RPMI8226 (cell line): ENCODE results near the gene GBE1.

Experiments used
- DNase-seq: peaks from one replicate; pipeline ENCODE4 v3.0.0-alpha.2; 2015

The GBE1 gene

DNA sequence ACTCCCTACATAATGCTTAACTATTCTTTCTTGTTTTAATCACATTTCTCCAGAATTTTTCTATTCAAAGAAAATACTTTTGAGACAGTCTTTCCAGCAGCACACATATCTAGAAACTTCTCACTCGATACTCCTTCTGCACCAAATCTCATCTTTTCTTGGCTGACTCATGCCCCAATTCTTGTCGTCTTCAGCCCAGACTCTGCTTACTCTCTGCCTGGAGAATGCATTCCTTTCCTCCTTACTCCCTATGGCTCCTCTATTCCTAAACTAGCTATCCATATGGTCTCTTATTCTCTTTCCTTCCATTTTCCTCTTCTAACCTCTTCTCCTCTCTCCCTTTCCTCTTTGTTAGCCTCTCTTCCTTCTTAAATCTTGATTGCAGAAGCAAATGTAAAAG is 158.7 kb downstream of the GBE1 start:
- no peak for DNase-seq

DNA sequence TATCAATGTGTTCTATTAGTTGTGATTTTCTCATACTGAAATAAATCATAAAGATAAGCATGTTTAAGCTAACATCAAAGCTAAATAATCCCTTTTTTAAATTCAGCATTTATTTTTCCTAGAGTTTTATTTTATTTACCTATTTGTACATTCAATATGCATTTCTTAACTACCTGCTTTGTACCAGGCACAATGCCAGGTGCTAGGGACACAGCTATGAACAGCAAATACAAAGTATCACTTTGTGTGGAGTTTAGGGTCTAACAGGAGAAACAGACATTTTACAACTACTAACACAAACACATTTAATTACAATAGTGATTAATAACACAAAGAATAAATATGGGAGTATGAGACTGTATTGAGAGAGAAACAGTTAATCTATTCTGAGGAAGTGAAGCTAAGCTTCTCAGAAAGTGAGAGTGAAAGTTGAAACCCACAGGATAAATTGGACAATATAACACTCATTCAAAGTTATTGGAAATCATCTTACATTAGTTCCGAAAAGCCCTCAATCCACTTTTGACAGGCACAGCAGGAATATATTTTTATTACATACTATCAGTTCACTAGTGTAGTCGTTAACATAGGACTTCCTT is 159.6 kb downstream of the GBE1 start:
- no peak for DNase-seq

DNA sequence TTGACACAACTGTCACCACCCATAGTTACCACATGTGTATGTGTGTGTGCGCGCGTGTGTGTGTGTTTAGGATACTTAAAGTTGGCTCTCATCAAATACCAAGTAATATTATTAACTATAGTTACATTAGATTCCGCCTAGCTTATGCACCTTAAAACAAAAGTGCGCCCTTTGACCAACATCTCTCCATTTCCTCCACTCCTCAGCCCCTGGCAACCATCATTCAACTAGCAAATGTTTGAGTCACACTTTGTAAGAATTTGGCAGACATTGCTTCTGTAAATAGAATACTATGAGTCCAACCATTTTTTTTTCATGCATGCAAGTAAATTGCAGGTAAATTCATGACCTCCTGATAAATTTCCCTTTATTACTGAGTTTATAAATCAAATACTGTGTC is 169.3 kb downstream of the GBE1 start:
- no peak for DNase-seq

DNA sequence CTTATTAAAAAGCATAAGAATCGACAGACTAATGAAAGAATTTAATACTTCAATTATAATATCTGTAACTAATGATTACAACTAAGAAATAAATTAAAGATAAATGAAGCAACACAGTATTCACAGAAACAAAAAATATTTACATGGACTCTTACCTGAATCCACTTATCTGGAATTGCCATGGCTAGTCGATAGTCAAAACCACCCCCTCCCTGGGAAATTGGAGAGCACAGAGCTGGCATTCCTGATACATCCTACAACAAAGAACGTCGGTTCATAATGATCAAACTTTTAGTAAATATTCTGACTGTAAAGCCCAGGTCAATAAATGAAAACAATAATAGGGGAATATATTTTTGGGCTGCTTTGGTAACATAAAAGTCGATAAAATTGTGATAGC is 175.5 kb downstream of the GBE1 start:
- DNase-seq = no peak

DNA sequence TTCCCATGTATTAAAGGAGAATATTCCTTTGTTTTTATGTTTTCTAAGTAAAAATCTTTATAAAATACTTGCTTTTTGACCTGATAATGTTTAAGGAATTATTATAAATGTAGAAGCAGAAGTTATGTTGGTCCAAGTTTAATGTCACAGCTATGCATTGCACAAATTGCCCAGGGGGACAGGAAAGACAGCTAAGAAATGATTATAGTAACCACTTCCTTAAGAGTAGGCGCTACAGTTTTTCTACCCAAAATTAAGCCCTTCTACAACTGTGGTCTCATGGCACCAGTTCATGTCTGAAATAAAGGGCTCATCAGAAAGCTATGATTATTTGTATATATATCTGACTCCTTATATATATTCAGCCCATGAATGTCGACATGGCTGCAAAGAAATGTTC is 176.4 kb downstream of the GBE1 start:
- no peak for DNase-seq

DNA sequence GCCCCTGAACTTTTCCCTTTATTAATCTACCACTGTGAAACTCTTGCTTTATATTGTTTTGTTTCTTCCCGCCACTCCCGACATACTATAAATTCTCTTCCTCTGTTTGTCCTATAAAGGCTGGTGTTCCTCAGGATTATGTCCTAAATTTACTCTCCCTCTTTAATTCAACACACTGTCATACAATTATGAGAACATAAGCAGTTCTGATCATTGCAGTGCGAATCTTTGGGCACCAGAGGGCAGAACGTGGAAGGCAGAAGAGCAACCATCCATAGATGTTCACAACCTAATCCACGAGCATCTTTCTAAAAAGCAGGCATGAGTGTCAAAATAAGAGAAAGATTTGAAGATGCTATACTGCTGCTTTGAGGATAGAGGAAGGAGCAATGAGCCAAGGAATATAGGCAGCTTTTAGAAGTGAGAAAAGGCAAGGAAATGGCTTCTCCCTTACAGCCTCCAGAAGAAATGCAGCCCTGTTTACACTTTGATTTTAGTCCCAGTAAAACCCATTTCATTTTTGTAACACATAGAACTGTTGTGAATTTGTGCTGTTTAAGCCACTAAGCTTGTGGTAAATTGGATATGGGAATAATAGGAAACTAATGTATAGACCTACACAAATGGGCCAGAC is 179.4 kb downstream of the GBE1 start:
- peak; percentile 39 for DNase-seq

DNA sequence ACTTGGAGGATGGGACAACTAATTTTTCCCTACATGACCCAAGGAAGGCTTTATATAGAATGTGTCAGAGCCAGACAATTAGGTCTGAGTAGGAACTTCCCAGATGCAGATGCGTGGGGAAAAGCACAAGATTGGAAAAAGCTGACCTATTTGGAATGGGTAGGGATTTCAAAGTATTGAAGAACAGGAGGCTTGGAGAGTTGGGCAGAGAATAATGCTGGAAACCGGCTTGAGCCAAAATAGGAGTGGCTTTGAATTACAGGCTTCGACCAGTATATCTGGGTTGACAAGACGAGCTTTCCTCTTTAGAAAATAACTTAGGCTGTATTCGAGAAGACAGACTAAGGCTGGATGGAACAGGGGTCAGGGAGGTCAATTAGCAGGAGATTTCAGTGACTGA is 181.1 kb downstream of the GBE1 start:
- DNase-seq = no peak

DNA sequence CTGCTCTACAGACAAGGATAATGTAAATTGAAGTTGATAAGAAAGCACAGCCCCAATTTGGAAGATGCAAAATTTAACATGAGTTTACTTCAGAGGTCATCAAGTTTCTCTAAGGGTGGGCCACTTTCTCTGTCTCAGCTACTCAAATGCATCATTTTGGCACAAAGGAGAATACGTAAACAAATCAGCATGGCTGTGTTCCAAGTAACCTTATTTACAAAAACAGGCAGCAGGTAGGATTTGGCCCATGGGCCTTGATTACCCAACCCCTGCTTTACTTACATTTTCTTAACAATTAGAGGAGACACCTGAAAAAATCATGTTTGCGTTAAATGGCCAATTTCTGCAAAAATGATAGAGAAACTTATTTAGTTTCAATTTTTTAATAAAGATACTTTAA is 181.7 kb downstream of the GBE1 start:
- DNase-seq = no peak

DNA sequence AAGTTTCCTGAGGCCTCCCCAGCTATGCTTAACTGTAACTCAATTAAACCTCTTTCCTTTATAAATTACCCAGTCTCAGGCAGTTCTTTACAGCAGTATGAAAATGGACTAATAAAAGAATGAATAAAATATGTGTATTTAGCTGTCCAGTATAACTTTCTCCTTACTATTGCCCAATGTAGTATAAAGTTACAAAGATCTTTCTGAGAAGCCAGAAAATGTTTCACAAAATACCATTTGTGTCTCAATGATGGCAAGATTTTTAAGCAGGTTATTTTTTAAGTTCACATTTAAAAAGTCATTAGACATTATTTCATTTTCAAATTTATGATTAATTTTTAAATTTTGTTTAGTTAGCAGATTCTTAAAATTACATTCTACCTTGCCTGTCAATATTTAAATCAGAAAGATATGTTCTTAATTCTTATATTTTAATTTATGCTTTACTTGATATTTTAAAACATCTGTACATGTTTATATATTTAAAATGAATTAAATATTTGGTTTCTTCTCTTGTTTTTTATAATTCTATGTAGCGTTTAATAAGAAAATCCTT is 189.2 kb downstream of the GBE1 start:
- DNase-seq = no peak

DNA sequence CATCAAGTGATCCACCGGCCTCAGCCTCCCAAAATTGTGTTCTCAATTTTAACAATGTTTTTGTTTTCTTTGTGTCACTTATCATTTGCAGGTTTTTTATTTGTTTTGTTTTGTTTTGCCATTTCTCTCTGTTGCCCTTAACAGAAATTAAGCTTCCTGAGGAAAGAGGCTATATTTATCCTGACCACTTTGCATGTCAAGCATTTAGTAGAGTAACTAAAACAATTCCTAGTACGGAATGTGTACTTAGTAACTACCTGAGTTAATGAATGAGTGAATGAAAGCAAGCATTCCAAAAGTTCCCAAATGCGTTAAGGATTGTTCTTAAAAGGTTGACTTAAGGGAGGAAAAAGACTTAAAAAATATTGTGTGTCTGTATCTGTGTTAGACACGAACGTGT is 193.1 kb downstream of the GBE1 start:
- no peak for DNase-seq

DNA sequence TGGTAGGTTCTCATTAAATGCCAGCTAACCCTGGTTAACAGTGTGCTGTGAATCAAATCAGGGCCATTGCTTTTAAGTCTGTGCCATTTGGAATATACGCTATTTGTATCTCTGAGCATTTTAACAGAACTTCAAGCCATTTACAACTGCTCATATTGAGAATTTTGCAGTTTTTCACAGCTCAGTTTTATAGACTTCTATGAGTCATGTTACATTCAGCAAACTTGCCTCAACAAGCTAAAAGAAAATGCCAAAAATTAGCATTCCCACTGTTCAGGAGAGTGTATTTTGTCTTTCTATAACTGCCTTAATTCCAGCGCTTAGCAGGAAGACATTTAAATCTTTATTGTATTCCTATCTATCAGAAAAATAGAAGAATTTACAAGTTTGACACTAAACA is 196.4 kb downstream of the GBE1 start:
- DNase-seq = no peak

DNA sequence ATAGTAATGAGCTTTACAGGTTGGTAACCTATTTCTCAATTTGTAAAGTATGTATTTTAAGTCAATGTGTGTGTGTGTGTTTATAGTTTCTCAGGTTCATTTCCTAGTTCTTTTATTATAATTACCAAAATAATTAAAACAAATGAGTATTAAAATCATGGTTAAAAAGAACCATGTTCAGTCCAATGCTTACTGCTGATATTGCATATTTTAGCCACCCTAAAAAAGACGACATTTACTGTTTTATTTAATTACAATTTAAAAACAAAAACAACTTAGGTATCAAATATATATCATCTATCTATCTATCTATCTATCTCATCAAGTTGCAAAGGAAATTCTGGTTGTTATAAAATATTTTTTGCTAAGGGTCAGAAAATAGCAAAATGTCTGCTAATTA is 203.3 kb downstream of the GBE1 start:
- DNase-seq = no peak

DNA sequence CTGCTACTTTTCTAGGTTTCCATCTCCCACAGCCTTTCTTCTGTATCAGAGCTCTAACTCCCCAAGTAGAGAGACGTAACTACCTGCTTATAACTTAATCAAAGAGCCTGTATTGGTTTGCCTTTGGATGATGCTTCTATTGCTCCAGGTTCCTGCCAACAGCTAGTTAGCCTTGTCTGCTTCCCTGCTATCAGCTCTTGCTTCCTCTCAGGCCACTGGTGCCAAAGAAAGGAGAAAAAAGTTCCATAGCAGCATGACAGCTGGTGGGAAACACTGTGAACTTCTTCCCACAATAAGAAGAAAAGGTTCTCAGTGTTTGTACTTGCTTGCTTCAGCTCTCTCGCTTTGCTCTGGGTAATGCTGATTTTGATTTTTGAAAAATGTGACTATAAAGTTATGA is 206.6 kb downstream of the GBE1 start:
- DNase-seq = no peak

DNA sequence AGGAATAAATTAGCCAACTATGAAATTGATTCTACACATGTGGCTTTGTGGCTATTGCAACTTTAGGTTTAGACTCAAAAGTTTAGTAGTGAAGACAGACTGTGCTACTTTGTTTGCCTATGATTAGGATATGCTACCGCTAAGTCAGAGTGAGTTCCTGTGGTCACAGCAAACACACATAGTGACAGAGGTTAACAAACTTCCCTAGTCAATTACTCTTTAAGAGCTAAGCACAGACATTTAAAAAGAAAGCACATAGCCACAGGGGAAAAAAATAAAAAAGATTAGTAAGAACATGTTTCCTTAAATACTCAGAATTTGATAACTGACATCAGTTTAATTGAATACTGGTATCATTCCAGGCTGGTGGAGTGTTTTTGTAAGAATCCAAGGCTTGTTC is 207.1 kb downstream of the GBE1 start:
- no peak for DNase-seq

DNA sequence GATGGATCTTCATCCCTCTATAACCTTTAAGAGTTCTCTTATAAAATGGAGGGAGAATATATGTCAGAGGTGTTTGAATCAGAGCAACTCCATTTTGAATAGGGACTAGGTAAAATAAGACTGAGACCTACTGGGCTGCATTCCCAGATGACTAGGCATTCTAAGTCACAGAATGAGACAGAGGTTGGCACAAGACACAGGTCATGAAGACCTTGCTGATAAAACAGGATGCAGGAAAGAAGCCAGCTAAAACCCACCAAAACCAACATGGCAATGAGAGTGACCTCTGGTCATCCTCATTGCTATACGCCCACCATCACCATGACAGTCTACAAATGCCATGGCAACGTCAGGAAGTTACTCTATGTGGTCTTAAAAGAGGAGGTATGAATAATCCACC is 211.0 kb downstream of the GBE1 start:
- no peak for DNase-seq

DNA sequence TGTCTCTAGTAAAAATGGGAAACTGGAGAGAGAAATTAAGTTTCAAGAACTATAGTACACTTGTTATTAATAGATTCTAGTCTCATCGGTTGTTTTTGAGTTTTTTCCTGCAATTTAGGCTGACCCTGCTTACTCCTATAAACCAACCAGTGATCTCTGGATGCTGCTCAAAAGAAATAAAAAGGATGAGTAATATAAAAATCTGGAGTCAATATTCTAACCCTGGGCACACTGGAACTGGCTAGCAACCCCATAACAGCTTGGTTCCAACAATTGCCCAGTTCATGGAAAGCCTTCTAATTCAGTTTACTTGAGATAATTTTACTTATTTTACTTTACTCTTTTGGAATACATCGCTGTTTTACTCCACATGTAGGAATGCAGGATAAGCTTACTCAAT is 211.6 kb downstream of the GBE1 start:
- DNase-seq = no peak

DNA sequence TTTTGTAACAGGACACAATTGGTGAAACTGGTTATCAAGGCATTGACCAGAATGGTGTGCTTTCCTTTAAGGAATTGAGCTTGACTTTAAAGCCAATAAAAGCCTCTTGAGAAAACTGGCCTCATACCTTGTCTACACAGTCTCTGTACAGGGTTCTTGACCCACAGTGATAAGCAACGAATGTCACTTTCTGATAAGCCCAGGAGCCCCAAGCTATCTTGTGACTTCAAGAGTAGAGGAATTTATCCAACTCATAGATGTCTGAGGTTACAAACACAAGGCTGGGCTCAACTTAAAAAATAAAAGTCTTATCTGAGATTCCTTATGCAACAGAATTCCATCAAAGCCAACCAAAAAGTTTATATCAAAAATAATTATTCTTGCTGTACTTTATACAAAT is 212.1 kb downstream of the GBE1 start:
- DNase-seq = no peak

DNA sequence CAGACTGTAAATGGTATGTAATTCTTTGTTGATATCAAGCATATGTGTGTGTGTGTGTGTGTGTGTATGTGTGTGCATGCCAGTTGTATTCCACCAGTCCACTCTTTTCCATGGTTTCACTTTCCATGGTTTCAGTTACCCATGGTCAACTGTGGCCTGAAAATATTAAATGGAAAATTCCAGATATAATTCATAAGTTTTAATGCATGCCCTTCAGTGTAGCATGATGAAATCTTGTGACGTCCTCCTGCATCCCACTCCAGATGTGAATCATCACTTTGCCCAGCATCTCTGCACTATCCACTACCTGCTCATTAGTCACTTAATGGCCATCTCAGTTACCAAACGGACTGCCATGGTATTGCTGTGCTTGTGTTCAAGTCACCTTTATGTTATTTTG is 215.9 kb downstream of the GBE1 start:
- DNase-seq = no peak

DNA sequence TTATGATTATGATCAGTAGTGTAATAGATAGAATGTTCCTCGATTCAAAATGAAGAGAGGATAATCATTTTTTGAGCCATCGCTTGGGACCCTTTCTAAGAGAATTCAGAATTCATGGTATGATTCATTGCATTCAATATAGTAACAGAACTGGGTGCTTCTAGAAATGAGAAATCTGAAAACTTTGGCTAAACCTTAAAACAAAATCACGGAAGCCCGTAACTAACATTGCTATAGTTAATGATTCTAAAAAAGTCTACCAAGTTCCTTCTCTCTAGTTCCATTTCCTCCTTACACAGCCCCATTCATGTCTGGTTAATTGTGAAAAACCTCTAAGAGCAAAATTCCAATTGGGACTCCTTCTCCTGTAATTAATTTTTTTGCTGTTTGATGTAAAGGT is 217.1 kb downstream of the GBE1 start:
- no peak for DNase-seq

DNA sequence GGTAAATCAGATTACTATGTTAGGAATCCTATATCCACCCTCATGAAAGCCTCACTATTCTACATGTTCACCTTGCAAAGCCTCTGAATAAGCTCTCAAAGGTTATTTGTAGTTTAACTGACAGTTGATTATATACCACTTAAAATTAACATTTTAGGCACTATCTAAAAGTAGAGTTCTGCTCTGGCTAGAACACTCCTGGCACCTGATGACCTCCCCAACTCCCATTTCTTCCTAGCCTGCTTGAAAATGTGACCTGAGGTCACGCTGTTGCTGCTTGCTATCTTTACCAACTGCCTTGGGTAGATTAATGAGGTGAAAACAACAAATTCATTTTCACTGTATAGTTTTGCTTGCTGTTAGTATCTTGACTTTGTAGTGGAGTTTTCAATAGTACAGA is 220.7 kb downstream of the GBE1 start:
- DNase-seq = no peak

DNA sequence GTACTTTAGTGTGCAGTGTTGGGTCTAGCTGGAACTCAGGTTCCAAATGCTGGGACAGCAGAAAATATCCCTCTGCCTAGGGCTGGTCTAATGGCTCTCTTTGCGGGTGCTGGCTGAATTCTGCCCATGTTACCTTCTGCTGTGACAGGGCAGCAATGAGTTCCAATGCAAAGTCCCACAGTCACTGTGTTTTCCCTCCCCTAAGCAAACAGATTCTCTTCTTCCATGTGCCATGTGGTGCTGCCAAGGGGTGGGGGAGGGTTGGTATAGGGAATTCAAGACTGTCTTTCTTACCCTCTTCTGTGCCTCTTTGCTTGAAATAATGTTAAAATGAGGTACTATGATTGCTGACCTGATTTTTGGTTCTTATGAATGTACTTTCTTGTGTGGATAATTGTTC is 229.6 kb downstream of the GBE1 start:
- DNase-seq = no peak

DNA sequence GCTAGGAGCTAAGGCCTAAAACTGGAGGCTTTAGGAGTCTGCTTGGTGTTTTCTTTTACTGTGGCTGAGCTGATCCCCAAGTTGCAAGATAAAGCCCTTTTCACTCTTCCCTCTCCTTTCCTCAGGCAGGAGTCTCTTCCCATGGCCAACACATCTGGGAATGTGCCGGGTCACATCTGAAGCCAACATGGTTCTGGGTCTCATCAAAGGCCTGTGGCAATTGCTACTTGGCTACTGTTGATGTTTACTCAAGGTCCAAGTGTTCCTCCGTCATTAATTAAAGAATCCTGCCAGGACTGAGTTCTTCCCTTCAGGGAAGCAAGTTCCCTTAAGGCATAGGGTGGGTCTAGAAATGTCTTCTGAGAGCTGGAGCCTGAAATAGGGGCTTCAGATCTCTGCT is 230.2 kb downstream of the GBE1 start:
- DNase-seq = no peak

DNA sequence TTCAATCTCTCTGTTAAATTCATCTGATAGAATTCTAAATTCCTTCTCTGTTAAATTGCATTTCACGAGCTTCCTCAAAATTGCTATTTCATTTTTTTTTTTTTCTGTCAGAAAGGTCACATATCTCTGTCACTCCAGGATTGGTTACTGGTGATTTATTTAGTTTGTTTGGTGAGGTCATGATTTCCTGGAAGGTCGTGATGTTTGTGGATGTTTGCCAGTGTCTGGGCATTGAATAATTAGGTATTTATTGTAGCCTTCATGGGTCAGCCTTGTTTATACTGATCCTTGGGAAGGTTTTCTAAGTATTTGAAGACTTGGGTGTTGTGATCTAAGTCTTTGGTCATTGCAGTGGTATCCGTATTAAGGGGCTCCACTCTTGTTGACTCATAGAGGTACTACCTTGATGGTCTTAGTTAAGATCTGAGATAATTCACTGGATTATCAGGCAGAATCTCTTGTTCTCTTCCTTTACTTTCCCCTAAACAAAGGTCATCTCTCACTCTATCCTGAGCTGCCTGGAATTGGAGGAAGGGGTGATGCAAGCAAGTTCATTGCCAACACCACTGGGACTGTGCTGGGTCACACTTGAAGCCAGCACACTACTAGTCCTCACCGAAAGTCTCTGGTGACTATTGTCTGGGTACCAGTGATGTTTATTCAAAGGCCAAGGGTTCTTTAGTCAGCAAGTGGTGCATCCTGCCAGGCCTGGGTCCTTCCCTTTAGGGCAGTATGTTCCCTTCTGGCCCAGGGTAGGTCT is 231.1 kb downstream of the GBE1 start:
- no peak for DNase-seq

DNA sequence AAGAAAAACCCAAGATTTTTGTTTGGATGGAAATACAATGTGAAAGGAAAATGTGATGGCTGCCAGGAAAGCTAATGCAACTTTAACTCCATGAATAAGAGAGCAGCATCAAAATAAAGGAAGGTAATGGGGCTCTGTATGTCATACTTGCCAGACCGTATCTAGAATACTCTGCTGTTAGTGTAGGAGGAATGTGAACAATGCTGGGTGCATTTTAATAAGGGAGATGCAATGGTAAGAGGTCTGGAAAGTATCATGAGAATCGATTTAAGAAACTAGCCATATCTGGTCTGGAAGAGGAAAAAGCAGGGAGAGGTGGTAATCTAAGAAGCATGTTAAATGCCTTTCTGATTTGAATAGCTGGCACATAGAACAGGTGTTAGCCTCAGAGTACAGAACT is 239.6 kb downstream of the GBE1 start:
- no peak for DNase-seq
